ENCODE data around the gene PAPSS1.

Gene PAPSS1

DNA sequence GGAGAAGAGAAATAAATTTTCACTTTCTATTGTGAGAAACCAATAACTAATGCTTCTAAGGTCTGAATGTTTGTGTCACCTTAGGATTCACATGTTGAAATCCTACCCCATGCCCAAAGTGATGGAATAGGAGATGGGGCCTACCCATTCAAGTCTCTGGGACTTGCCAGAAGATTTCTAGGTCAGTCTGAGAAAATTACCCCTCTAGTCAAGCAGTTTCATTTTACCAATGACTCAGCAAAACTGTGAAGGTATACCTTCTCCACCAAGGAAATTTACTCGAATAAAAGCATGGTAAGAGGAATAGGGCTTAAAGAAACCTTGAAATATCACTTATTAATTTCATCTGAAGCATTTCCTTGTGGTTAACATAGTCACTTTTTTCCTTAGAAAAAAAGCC lies 23.5 kb upstream of the PAPSS1 start:
- Histone ChIP-seq H3K27ac (ENCODE audit: low read depth in 2 of 2, low read length in 2 of 2) (no peak overlapping the region), H3K9ac (ENCODE audit: low read depth in 1 of 2, low read length in 2 of 2) (no peak overlapping the region), H3K27me3 (ENCODE audit: control insufficient read depth in 2 of 2, insufficient read depth in 2 of 2, low read length in 2 of 2) (no peaks in the 10 kb centered on the region), H3K4me3 (ENCODE audit: low read length in 2 of 2) (no peak overlapping the region), H3K9me3 (ENCODE audit: control insufficient read depth in 2 of 2, low read length in 2 of 2) (no peaks in the 10 kb centered on the region), H3K4me1 (ENCODE audit: control insufficient read depth in 2 of 2, insufficient read depth in 2 of 2, low read length in 2 of 2) (no peaks in the 10 kb centered on the region), H3K36me3 (ENCODE audit: control insufficient read depth in 2 of 2, insufficient read depth in 2 of 2, low read length in 2 of 2) (no peaks in the 10 kb centered on the region)

- Histone ChIP-seq H3K4me1 (ENCODE audit: control insufficient read depth in 2 of 2, insufficient read depth in 2 of 2, low read length in 2 of 2) (no peaks in the 10 kb centered on the region), H3K9ac (ENCODE audit: low read depth in 1 of 2, low read length in 2 of 2) (no peak overlapping the region), H3K36me3 (ENCODE audit: control insufficient read depth in 2 of 2, insufficient read depth in 2 of 2, low read length in 2 of 2) (no peaks in the 10 kb centered on the region), H3K27ac (ENCODE audit: low read depth in 2 of 2, low read length in 2 of 2) (no peak overlapping the region), H3K27me3 (ENCODE audit: control insufficient read depth in 2 of 2, insufficient read depth in 2 of 2, low read length in 2 of 2) (no peaks in the 10 kb centered on the region), H3K9me3 (ENCODE audit: control insufficient read depth in 2 of 2, low read length in 2 of 2) (no peaks in the 10 kb centered on the region), H3K4me3 (ENCODE audit: low read length in 2 of 2) (no peak overlapping the region)
Observed at GRCh38 chr4:107742791-107743190, 22.8 kb upstream of the PAPSS1 start.

- Histone ChIP-seq H3K27ac (ENCODE audit: low read depth in 2 of 2, low read length in 2 of 2) (no peak overlapping the region), H3K4me3 (ENCODE audit: low read length in 2 of 2) (no peak overlapping the region), H3K36me3 (ENCODE audit: control insufficient read depth in 2 of 2, insufficient read depth in 2 of 2, low read length in 2 of 2) (no peaks in the 10 kb centered on the region), H3K4me1 (ENCODE audit: control insufficient read depth in 2 of 2, insufficient read depth in 2 of 2, low read length in 2 of 2) (no peaks in the 10 kb centered on the region), H3K9ac (ENCODE audit: low read depth in 1 of 2, low read length in 2 of 2) (no peak overlapping the region), H3K9me3 (ENCODE audit: control insufficient read depth in 2 of 2, low read length in 2 of 2) (no peaks in the 10 kb centered on the region), H3K27me3 (ENCODE audit: control insufficient read depth in 2 of 2, insufficient read depth in 2 of 2, low read length in 2 of 2) (no peaks in the 10 kb centered on the region)
Observed at GRCh38 chr4:107742196-107742595, 22.2 kb upstream of the PAPSS1 start.

DNA sequence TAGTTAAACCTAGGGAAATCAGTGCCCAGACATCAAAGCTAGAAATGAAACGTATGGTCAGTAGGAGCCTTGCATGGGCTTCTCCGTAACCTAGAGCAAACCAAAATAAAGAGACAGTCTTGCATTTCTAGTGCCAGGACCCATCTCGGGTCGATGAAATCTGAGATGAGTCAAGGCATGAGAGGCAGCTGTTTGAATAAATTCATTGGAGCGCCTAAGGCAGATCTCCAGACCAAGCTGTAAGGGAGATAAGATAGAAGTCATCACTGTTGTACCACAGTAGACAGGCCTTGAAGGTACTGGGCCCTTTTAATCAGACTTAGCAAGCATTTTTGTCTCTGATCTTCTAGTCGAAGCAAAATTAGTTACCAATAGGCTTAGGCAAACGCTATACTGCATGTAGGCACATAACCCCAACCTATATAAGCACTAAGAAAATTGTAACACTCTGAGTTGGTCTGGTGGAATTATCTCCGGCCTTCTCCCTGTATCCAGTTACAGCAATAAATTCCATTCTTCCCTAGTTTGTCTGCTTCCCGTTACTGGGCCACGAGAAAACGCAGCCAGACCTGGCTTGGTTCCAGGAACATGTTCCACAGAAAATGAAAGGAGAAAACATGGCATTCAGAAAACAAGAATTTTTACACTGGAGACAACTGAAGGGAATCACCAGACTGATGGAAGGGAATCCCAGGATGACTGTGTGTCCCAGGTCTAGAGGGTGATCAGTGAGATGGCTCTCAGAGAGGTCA lies 21.1 kb upstream of the PAPSS1 start:
- H3K4me3 ChIP-seq (ENCODE audit: low read length in 2 of 2) = no peak overlapping the region

DNA sequence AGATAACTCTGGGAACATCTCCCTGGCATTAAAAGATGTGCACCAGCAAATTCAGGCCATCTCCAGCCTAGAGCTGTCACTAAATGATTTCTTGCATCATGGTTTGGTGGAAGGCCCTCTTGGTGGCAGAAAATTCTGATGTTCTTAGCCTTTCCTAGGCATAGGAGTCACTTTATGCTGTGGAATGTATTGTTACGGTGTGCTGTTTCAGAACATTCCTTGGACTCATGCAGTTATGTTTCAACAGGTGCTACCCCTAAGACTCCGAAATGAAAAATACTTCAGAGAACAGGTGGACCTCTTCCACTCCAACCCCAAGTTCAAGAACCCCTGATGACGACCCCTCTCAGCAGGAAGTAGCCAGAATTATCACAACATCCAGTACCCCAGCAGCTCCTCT lies 20.3 kb upstream of the PAPSS1 start:
- Histone ChIP-seq H3K4me3 (ENCODE audit: low read length in 2 of 2) (no peak overlapping the region), H3K27ac (ENCODE audit: low read depth in 2 of 2, low read length in 2 of 2) (no peak overlapping the region), H3K36me3 (ENCODE audit: control insufficient read depth in 2 of 2, insufficient read depth in 2 of 2, low read length in 2 of 2) (no peaks in the 10 kb centered on the region), H3K4me1 (ENCODE audit: control insufficient read depth in 2 of 2, insufficient read depth in 2 of 2, low read length in 2 of 2) (no peaks in the 10 kb centered on the region), H3K9me3 (ENCODE audit: control insufficient read depth in 2 of 2, low read length in 2 of 2) (no peaks in the 10 kb centered on the region), H3K27me3 (ENCODE audit: control insufficient read depth in 2 of 2, insufficient read depth in 2 of 2, low read length in 2 of 2) (no peaks in the 10 kb centered on the region), H3K9ac (ENCODE audit: low read depth in 1 of 2, low read length in 2 of 2) (no peak overlapping the region)

More for the DNA sequence above, 21.1 kb upstream of the PAPSS1 start:
- no peaks in the 10 kb centered on the region for H3K9me3 ChIP-seq (ENCODE audit: control insufficient read depth in 2 of 2, low read length in 2 of 2)
- H3K36me3 ChIP-seq (ENCODE audit: control insufficient read depth in 2 of 2, insufficient read depth in 2 of 2, low read length in 2 of 2) = no peaks in the 10 kb centered on the region
- H3K27me3 ChIP-seq (ENCODE audit: control insufficient read depth in 2 of 2, insufficient read depth in 2 of 2, low read length in 2 of 2) = no peaks in the 10 kb centered on the region
- H3K27ac ChIP-seq (ENCODE audit: low read depth in 2 of 2, low read length in 2 of 2) = peak overlapping the region; percentile 28 to 44
- no peak overlapping the region for H3K9ac ChIP-seq (ENCODE audit: low read depth in 1 of 2, low read length in 2 of 2)
- H3K4me1 ChIP-seq (ENCODE audit: control insufficient read depth in 2 of 2, insufficient read depth in 2 of 2, low read length in 2 of 2) = no peaks in the 10 kb centered on the region

GRCh38 chr4:107737450-107737849 lies 17.4 kb upstream of the PAPSS1 start:
- no peaks in the 10 kb centered on the region for H3K4me1 ChIP-seq (ENCODE audit: control insufficient read depth in 2 of 2, insufficient read depth in 2 of 2, low read length in 2 of 2)
- no peaks in the 10 kb centered on the region for H3K27me3 ChIP-seq (ENCODE audit: control insufficient read depth in 2 of 2, insufficient read depth in 2 of 2, low read length in 2 of 2)
- no peaks in the 10 kb centered on the region for H3K36me3 ChIP-seq (ENCODE audit: control insufficient read depth in 2 of 2, insufficient read depth in 2 of 2, low read length in 2 of 2)
- H3K9me3 ChIP-seq (ENCODE audit: control insufficient read depth in 2 of 2, low read length in 2 of 2) = no peaks in the 10 kb centered on the region
- no peak overlapping the region for H3K9ac ChIP-seq (ENCODE audit: low read depth in 1 of 2, low read length in 2 of 2)
- H3K4me3 ChIP-seq (ENCODE audit: low read length in 2 of 2) = no peak overlapping the region
- H3K27ac ChIP-seq (ENCODE audit: low read depth in 2 of 2, low read length in 2 of 2) = no peak overlapping the region

DNA sequence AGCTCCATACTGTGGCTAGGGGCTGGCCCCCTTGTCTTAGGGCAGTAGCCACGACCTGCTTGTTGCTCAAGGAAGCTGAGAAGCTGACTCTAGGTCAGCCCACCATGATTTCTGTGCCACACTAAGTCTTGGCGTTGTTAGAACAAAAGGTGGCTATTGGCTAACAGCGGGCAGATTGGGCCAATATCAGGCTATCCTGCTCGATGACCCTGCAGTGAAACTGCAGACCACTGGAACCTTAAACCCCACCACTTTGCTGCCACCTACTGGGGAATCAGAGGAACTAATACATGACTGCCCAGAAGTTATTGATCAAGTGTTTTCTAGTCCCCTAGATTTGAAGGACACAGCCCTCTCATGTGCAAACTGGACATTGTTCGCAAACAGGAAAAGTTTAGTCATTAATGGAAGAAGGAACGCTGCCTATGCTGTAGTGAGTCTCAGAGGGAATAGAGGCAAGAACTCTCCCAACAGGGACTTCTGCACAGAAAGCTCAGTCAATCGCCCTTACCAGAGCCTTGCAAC lies 17.0 kb upstream of the PAPSS1 start:
- no peaks in the 10 kb centered on the region for H3K36me3 ChIP-seq (ENCODE audit: control insufficient read depth in 2 of 2, insufficient read depth in 2 of 2, low read length in 2 of 2)
- no peaks in the 10 kb centered on the region for H3K4me1 ChIP-seq (ENCODE audit: control insufficient read depth in 2 of 2, insufficient read depth in 2 of 2, low read length in 2 of 2)
- H3K9ac ChIP-seq (ENCODE audit: low read depth in 1 of 2, low read length in 2 of 2) = no peak overlapping the region
- H3K27me3 ChIP-seq (ENCODE audit: control insufficient read depth in 2 of 2, insufficient read depth in 2 of 2, low read length in 2 of 2) = no peaks in the 10 kb centered on the region
- no peaks in the 10 kb centered on the region for H3K9me3 ChIP-seq (ENCODE audit: control insufficient read depth in 2 of 2, low read length in 2 of 2)
- H3K27ac ChIP-seq (ENCODE audit: low read depth in 2 of 2, low read length in 2 of 2) = no peak overlapping the region
- no peak overlapping the region for H3K4me3 ChIP-seq (ENCODE audit: low read length in 2 of 2)

DNA sequence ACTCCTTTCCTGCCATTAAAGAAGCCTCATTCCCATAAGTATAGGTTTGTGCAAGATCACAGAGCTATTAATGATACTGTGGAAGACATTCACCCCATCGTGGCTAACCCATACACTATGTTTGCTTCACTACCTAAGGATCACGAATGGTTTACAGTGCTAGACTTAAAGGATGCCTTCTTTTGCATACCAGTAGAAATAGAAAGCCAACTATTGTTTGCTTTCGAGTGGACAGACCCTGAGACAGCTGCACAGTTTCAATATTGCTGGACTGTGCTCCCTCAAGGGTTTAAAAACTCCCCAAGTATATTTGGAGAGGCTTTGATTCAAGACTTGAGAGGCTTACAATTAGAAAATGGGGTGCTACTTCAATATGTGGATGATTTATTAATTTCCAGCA lies 16.0 kb upstream of the PAPSS1 start:
- Histone ChIP-seq H3K36me3 (ENCODE audit: control insufficient read depth in 2 of 2, insufficient read depth in 2 of 2, low read length in 2 of 2) (no peaks in the 10 kb centered on the region), H3K27ac (ENCODE audit: low read depth in 2 of 2, low read length in 2 of 2) (no peak overlapping the region), H3K9ac (ENCODE audit: low read depth in 1 of 2, low read length in 2 of 2) (no peak overlapping the region), H3K27me3 (ENCODE audit: control insufficient read depth in 2 of 2, insufficient read depth in 2 of 2, low read length in 2 of 2) (no peaks in the 10 kb centered on the region), H3K4me1 (ENCODE audit: control insufficient read depth in 2 of 2, insufficient read depth in 2 of 2, low read length in 2 of 2) (no peaks in the 10 kb centered on the region), H3K4me3 (ENCODE audit: low read length in 2 of 2) (no peak overlapping the region), H3K9me3 (ENCODE audit: control insufficient read depth in 2 of 2, low read length in 2 of 2) (no peaks in the 10 kb centered on the region)

DNA sequence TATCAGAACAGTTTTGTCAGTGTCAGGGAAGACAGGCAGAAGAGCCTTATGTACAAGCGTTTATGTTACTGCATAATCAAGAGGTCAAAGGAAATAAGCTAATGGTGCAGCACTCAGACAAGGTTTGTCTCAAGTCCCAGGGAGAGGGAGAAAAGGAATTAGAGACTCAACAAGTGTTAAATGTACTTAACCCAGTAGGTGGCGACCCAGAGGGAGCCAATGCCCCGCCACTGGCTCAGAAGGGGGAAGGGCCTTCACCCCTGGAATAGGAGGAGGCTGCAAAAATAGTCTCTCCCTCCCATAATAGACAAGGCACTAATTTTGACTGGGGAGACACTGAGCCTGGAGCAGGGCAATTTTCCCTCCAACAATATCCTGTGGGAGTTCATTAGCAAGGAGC lies 14.1 kb upstream of the PAPSS1 start:
- no peak overlapping the region for H3K4me3 ChIP-seq (ENCODE audit: low read length in 2 of 2)
- no peaks in the 10 kb centered on the region for H3K36me3 ChIP-seq (ENCODE audit: control insufficient read depth in 2 of 2, insufficient read depth in 2 of 2, low read length in 2 of 2)
- no peaks in the 10 kb centered on the region for H3K27me3 ChIP-seq (ENCODE audit: control insufficient read depth in 2 of 2, insufficient read depth in 2 of 2, low read length in 2 of 2)

GRCh38 chr4:107733431-107733925 lies 13.4 kb upstream of the PAPSS1 start:
- Histone ChIP-seq H3K27ac (ENCODE audit: low read depth in 2 of 2, low read length in 2 of 2) (no peak overlapping the region), H3K36me3 (ENCODE audit: control insufficient read depth in 2 of 2, insufficient read depth in 2 of 2, low read length in 2 of 2) (no peaks in the 10 kb centered on the region), H3K4me1 (ENCODE audit: control insufficient read depth in 2 of 2, insufficient read depth in 2 of 2, low read length in 2 of 2) (no peaks in the 10 kb centered on the region), H3K9ac (ENCODE audit: low read depth in 1 of 2, low read length in 2 of 2) (no peak overlapping the region), H3K9me3 (ENCODE audit: control insufficient read depth in 2 of 2, low read length in 2 of 2) (no peaks in the 10 kb centered on the region), H3K4me3 (ENCODE audit: low read length in 2 of 2) (no peak overlapping the region), H3K27me3 (ENCODE audit: control insufficient read depth in 2 of 2, insufficient read depth in 2 of 2, low read length in 2 of 2) (no peaks in the 10 kb centered on the region)

More for the DNA sequence above, 14.1 kb upstream of the PAPSS1 start:
- no peaks in the 10 kb centered on the region for H3K4me1 ChIP-seq (ENCODE audit: control insufficient read depth in 2 of 2, insufficient read depth in 2 of 2, low read length in 2 of 2)
- no peak overlapping the region for H3K27ac ChIP-seq (ENCODE audit: low read depth in 2 of 2, low read length in 2 of 2)
- no peaks in the 10 kb centered on the region for H3K9me3 ChIP-seq (ENCODE audit: control insufficient read depth in 2 of 2, low read length in 2 of 2)
- H3K9ac ChIP-seq (ENCODE audit: low read depth in 1 of 2, low read length in 2 of 2) = no peak overlapping the region

All from mucosa of rectum (tissue), 2 donors.